Activated T-cell treated with anti-CD3 and anti-CD28 coated beads, Interleukin-2, amount 50 U/mL, for 48 hours (primary cell): ENCODE results near the gene KIF3A.
"Not testable (repeated sequence)": the region's sequence is repeated elsewhere in the genome, so short reads cannot be mapped to it uniquely, and the experiment has no call there.

ENCODE experiments used
- DNase-seq, 2 experiments: peaks; one replicate each; pipeline ENCODE4 v3.0.0-alpha.2; 2020

KIF3A gene

GRCh38 chr5:132718544-132719312 is 18.6 kb downstream of the KIF3A start:
- no peak for DNase-seq

- no peak for DNase-seq
Observed at GRCh38 chr5:132714456-132715307, 22.7 kb downstream of the KIF3A start.

- no peak for DNase-seq
Observed at GRCh38 chr5:132708645-132709044, 28.7 kb downstream of the KIF3A start.

- DNase-seq, result no peak
Observed at GRCh38 chr5:132704875-132705274, 32.5 kb downstream of the KIF3A start.

DNA sequence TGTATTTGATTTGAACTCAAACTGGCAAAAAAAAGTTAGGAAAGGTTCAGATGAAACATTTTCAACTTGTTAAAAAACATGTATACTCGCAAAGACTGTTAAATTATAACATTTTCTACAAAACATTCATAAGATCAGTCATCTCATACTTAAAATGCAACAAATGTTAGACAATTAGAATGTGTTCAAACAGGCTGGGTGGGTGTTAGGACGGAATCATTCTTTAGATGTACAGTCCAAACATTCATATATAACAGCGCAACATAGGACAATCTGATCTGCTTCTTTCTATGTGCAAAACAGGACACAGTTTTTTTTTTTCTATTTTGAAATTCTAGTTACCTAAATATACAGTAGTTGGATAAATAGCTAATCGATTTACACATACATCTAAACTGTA is 41.4 kb downstream of the KIF3A start:
- DNase-seq, result no peak

- no peak for DNase-seq
Observed at GRCh38 chr5:132692632-132692967, 44.7 kb downstream of the KIF3A start.

DNA sequence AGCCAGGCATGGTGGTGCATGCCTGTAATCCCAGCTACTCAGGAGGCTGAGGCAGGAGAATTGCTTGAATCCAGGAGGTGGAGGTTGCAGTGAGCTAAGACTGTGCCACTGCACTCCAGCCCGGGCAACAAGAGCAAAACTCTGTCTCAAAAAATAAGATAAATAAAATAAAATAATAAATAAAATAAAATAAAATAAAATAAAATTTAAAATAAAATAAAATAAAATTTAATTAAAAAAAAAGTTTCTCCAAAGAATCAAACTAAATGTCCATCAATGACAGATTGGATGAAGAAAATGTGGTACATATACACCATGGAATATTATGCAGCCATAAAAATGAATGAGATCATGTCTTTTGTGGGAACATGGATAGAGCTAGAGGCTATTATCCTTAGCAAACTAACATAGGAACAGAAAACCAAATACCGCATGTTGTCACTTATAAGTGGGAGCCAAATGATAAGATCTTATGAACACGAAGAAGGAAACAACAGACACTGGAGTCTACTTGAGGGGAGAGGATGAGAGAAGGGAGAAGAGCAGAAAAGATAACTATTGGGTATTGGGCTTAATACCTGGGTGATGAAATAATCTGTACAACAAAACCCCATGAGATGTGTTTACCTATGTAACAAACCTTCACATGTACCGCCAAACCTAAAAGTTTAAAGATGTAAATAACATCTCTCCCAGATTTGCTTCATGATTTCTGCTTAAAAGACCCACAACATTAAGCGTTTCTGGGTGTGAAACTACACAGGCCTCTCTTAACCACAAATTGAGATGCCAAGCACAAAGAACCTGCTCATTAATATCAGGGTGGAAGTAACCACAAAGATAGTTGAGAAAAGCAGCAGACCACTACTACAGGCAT is 45.4 kb downstream of the KIF3A start:
- not testable (repeated sequence) for DNase-seq

DNA sequence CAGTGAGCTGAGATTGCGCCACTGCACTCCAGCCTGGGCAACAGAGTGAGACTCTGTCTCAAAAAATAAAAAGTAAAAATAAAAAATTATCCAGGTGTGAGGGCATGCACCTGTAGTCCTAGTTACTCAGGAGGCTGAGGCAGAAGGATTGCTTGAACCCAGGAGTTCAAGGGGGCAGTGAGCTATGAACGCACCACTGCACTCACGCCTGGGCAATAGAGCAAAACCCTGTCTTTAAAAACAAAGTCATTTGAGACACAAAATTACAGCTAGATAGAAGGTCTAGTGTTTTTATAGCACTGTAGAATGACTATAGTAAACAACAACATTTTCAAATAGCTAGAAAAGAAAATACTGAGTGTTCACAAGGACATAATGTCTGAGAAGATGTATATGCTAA is 47.2 kb downstream of the KIF3A start:
- DNase-seq, result no peak

DNA sequence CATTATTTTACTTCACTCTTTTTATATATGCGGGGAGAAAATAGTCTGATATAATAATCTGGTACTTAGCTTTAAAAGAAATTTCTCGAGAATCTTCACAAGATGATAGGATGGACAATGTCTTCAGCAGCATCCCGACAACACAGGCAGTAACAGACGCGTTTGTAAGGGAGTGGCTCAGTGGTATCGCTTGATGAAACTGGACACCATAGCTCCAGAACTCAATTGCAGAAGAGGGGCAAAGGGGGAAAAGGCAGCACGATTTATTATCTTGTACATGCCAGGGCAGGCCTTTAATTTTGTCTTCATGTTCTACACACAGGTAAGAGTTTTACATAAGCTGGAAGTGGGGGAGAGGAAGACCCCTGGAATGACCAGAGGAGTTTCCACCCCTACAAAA is 47.8 kb downstream of the KIF3A start:
- no peak for DNase-seq

DNA sequence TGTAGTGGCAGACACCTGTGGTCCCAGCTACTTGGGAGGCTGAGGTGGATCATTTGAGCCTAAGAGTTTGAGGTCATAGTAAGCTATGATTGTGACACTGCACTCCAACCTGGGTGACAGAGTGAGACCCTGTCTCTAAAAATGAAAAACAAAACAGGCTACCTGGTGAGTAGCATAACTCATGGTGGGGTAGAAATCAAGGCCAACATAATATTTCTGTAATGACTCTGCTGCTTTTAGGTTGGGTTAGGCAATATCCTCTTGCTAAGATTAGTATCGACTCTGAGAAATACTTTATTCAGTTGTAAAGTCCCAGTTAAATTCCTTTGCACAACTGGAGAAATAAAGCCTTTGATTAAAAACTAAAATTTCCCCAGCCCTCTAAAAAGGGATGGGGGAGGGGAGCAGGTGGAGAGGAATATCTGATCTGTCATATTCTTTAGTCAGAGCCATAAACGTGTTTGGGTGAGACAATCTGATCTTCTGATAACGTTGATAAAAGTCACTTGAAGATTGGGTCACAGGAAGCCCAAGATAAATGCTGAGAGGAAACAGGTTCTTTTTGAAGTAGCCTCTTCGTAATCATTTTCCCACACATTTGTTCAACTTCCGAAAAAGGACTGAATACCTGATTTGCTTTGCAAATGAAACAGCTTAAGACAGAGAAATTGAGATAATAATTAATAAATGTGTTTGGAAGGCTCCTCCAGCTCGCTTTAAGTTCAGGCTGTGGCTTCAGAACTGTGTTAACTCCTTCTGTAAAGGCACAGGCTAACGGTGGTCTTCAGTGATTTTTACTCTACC is 48.6 kb downstream of the KIF3A start:
- DNase-seq, result no peak

DNA sequence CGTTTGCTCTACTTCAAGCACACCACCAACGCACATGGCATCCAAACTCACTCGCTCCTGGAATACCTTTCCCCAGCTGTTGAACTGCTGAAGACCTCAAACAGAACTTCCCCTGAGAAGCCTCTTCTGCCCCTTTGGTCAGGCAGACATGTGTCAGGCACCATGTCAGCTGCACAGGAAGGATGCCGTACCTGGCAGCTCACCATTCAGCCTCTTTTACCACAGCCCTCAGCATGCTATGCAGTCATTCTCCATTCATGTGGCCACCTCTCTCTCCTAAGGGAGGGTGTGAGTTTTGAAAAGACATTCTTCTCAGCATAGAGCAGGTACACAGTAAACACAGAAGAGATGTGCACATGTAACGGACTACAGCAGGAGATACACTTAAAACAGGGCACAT is 49.4 kb downstream of the KIF3A start:
- DNase-seq, result peak in 1 of 2 experiments; percentile 50

- no peak for DNase-seq
Observed at GRCh38 chr5:132686193-132686592, 51.2 kb downstream of the KIF3A start.

DNA sequence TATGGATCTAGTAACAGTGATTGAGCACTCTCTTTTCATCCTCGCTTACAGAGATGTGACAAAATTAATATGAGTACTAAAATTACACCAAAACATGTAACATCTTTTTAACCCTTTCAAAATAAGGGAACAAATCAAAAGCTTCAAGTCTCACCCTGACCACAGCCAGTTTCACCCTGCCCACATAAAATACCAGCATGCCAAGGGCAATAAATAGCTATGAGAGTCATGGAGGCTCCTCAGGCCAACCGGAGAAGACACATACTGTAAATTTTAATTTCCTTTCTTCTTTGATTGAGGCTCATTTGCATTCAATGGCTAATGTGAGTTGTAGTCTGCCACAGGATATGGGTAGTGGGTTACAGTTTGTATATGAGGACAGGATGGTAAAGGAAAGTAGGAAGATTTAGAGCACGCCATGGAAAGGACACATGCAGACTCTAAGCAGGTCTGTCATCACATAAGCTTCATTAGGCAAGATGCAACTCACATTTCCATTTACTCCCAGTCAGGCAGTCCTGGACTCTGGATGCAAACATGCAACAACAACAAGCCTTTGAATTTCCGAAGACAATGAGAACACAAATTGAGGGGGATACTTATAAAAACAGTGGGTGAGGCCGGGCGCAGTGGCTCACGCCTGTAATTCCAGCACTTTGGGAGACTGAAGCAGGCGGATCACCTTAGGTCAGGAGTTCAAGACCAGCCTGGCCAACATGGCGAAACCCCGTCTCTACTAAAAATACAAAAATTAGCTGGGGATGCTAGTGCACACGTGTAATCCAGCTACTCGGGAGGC is 52.2 kb downstream of the KIF3A start:
- DNase-seq, result no peak

DNA sequence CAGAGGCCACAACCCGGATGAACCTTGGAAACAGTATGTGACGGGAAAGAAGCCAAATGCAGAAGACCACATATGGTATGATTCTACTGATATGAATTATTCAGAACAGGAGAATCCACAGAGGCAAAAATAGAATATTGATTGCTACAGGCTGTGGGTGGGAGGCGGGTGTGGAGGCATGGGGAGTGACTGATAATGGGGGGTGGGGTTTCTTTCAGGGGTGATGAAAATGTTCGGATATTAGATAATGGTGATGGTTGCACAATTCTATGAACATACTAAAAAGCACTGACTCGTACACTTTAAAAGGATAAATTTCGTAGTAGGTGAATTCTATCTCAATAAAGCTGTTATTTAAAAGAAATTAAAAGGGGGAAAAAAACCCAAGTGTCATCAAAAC is 52.9 kb downstream of the KIF3A start:
- DNase-seq, result no peak

DNA sequence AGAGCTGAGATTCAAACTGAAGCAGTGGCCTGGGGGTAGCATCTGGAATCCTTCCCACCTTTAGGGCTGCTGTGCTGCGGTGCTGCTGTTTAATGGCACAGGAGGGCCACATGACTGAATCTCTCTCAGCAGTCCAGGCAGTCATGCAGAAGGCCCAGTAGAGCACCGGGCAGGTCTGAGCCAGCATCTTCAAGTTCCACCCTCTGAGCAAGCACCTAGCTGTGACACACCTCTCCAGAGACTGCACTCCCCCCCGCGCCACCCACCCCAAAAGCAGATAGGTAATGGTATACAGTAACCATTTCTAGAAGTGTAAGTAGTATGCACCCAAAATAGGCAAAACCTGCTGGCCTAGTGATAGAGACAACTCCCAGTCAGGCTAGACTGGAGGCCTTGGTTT is 55.4 kb downstream of the KIF3A start:
- DNase-seq, result no peak

DNA sequence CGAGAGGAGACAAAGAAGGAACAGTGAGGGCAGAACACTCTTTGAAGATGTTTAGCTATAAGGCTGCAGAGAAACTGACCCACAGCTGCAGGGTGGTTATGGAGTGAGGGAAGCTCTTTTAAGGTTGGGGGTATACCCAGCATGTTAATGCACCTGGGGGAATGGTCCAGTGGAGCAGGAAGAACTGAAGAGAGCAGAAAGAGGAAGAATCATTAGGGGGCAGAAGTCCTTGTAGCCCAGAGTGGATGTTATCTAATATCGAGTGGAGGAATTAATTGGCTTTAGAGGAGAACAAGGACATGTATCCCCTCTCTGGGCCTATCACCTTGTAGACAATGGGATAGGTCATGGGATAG is 55.9 kb downstream of the KIF3A start:
- DNase-seq, result no peak

DNA sequence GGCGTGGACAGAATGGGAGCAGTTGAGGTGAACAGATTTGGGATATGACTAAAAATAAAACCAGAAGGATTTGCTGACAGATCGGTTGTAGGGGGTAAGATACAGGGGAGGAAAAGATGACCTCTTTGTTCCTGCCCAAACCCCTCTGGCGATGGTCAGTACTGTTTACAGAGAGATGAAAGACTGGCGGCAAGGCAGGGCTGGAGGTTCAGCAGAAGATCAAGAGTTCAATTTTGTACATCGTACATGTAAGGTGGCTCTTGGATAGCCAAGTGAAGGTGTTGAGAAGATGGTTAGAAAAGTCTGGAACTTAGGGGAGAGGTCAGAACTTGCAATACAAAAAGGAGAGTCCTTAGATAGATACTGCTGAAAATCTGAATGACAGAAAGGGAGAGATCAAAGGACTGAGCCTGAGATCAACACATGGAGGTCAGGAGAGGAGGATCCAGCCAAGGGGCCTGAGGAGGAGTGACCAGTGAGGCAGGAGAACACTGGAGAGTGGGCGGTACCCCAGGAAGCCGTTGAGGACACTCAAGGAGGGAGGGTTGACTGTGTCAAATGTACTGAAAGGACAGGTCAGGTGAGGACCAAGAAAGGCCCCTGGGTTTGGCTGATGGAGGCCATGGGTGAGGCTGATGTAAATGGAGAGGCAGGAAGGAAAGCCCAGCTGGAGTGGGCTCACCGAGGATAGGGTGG is 56.4 kb downstream of the KIF3A start:
- DNase-seq, result no peak

DNA sequence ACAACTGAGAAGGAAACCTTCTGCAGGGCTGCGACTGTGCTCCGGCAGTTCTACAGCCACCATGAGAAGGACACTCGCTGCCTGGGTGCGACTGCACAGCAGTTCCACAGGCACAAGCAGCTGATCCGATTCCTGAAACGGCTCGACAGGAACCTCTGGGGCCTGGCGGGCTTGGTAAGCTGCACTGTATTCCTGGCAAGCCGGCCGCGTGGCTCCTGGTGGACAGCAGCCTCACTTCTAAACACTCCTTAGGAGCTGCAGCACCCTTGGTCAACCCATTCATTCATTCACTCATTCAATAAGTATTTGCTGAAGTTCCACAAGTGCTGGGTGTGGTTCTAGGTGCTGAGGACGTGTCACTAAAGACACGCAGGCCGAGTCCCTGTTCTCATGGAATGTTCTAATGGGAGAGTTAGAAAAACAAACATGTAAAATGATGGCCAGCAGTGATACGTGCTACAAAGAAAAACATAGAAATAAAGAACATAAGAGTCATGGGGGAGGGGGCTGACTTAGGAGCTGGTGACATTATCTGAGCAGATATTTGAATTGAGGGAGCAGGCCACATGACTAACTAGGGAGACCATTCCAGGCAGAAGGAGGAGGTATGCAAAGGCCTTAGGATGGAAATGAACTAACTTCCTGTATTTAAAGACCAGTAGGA is 57.5 kb downstream of the KIF3A start:
- no peak for DNase-seq

- DNase-seq, result no peak
Observed at GRCh38 chr5:132679166-132679565, 58.2 kb downstream of the KIF3A start.

- no peak for DNase-seq
Observed at GRCh38 chr5:132678735-132679134, 58.6 kb downstream of the KIF3A start.
